ENCODE results near the gene AKAP13. TPM values are rescaled to one million over a fixed set of nuclear protein-coding genes. Genes with fewer than 3 reads are reported as not detected.

AKAP13 gene
- total and polyA plus RNA-seq, 5 donors from 2014 or later, result 106 to 482 (median 112) TPM

GRCh38 chr15:85507114-85507513 lies 126.7 kb downstream of the AKAP13 start:
- no peaks in the 10 kb centered on the region for H3K9me3 ChIP-seq (ENCODE audit: control insufficient read depth in 2 of 2, low read length in 2 of 2)
- DNase-seq (no peak), ATAC-seq (ENCODE audit: low read depth in 2 of 2) (no peak)
- no peaks in the 10 kb centered on the region for H3K27me3 Mint-ChIP-seq
- no peaks in the 10 kb centered on the region for H3K9me3 Mint-ChIP-seq
- H3K27me3 ChIP-seq (ENCODE audit: control insufficient read depth, insufficient read depth, low read length), result no peaks in the 10 kb centered on the region
- H3K4me1 ChIP-seq (ENCODE audit: control insufficient read depth, insufficient read depth, low read length, poor library complexity, severe bottlenecking), result peaks cover 3% of the 10 kb centered on the region
- no peaks in the 10 kb centered on the region for H3K36me3 ChIP-seq (ENCODE audit: control insufficient read depth, insufficient read depth, low read length)
- H3K4me3 Mint-ChIP-seq, result no peak overlapping the region
- no peak overlapping the region for H3K4me3 ChIP-seq (ENCODE audit: low read depth, low read length)
- peaks cover 24 to 58% (median 48%) of the 10 kb centered on the region in 4 donors for H3K4me1 Mint-ChIP-seq
- no peak overlapping the region for H3K27ac Mint-ChIP-seq
- no peak overlapping the region for H3K27ac ChIP-seq (ENCODE audit: insufficient read depth, low read length, poor library complexity, severe bottlenecking)
- H3K36me3 Mint-ChIP-seq, result peaks cover 5% of the 10 kb centered on the region

GRCh38 chr15:85509973-85510372 lies 129.6 kb downstream of the AKAP13 start:
- Histone ChIP-seq H3K36me3 (ENCODE audit: control insufficient read depth, insufficient read depth, low read length) (no peaks in the 10 kb centered on the region), H3K27me3 (ENCODE audit: control insufficient read depth, insufficient read depth, low read length) (no peaks in the 10 kb centered on the region), H3K9me3 (ENCODE audit: control insufficient read depth in 2 of 2, low read length in 2 of 2) (no peaks in the 10 kb centered on the region), H3K27ac (ENCODE audit: insufficient read depth, low read length, poor library complexity, severe bottlenecking) (no peak overlapping the region), H3K4me3 (ENCODE audit: low read depth, low read length) (no peak overlapping the region), H3K4me1 (ENCODE audit: control insufficient read depth, insufficient read depth, low read length, poor library complexity, severe bottlenecking) (no peaks in the 10 kb centered on the region)
- Mint-ChIP-seq H3K36me3 (peaks cover 9% of the 10 kb centered on the region), H3K27ac (no peak overlapping the region), H3K9me3 (no peaks in the 10 kb centered on the region), H3K4me1 (peaks cover 29 to 54% (median 42%) of the 10 kb centered on the region in 4 donors), H3K27me3 (no peaks in the 10 kb centered on the region), H3K4me3 (no peak overlapping the region)
- DNase-seq, result no peak
- ATAC-seq (ENCODE audit: low read depth in 2 of 2), result no peak

- Mint-ChIP-seq H3K27me3 (no peaks in the 10 kb centered on the region), H3K27ac (no peak overlapping the region), H3K4me3 (no peak overlapping the region), H3K4me1 (peaks cover 30 to 60% (median 40%) of the 10 kb centered on the region in 4 donors), H3K9me3 (no peaks in the 10 kb centered on the region), H3K36me3 (peaks cover 12% of the 10 kb centered on the region)
- Histone ChIP-seq H3K27ac (ENCODE audit: insufficient read depth, low read length, poor library complexity, severe bottlenecking) (no peak overlapping the region), H3K9me3 (ENCODE audit: control insufficient read depth in 2 of 2, low read length in 2 of 2) (no peaks in the 10 kb centered on the region), H3K4me1 (ENCODE audit: control insufficient read depth, insufficient read depth, low read length, poor library complexity, severe bottlenecking) (no peaks in the 10 kb centered on the region), H3K27me3 (ENCODE audit: control insufficient read depth, insufficient read depth, low read length) (no peaks in the 10 kb centered on the region), H3K4me3 (ENCODE audit: low read depth, low read length) (no peak overlapping the region), H3K36me3 (ENCODE audit: control insufficient read depth, insufficient read depth, low read length) (no peaks in the 10 kb centered on the region)
- ATAC-seq (ENCODE audit: low read depth in 2 of 2), result no peak
- no peak for DNase-seq
Observed at GRCh38 chr15:85514413-85514812, 134.0 kb downstream of the AKAP13 start.

GRCh38 chr15:85515212-85515611 lies 134.8 kb downstream of the AKAP13 start:
- Mint-ChIP-seq H3K9me3 (no peaks in the 10 kb centered on the region), H3K27ac (no peak overlapping the region), H3K27me3 (no peaks in the 10 kb centered on the region), H3K4me1 (peaks cover 30 to 55% (median 41%) of the 10 kb centered on the region in 4 donors), H3K36me3 (peaks cover 12% of the 10 kb centered on the region), H3K4me3 (no peak overlapping the region)
- Histone ChIP-seq H3K9me3 (ENCODE audit: control insufficient read depth in 2 of 2, low read length in 2 of 2) (no peaks in the 10 kb centered on the region), H3K27ac (ENCODE audit: insufficient read depth, low read length, poor library complexity, severe bottlenecking) (no peak overlapping the region), H3K27me3 (ENCODE audit: control insufficient read depth, insufficient read depth, low read length) (no peaks in the 10 kb centered on the region), H3K4me1 (ENCODE audit: control insufficient read depth, insufficient read depth, low read length, poor library complexity, severe bottlenecking) (no peaks in the 10 kb centered on the region), H3K4me3 (ENCODE audit: low read depth, low read length) (no peak overlapping the region), H3K36me3 (ENCODE audit: control insufficient read depth, insufficient read depth, low read length) (no peaks in the 10 kb centered on the region)
- ATAC-seq (ENCODE audit: low read depth in 2 of 2) (no peak), DNase-seq (no peak)

- Mint-ChIP-seq H3K27me3 (no peaks in the 10 kb centered on the region), H3K9me3 (no peaks in the 10 kb centered on the region), H3K36me3 (peaks cover 15% of the 10 kb centered on the region), H3K4me3 (no peak overlapping the region), H3K4me1 (peaks cover 31 to 55% (median 46%) of the 10 kb centered on the region in 4 donors), H3K27ac (peak overlapping the region in 2 of 3 donors; percentile 83 to 87)
- no peak overlapping the region for H3K27ac ChIP-seq (ENCODE audit: insufficient read depth, low read length, poor library complexity, severe bottlenecking)
- no peaks in the 10 kb centered on the region for H3K9me3 ChIP-seq (ENCODE audit: control insufficient read depth in 2 of 2, low read length in 2 of 2)
- H3K4me1 ChIP-seq (ENCODE audit: control insufficient read depth, insufficient read depth, low read length, poor library complexity, severe bottlenecking), result no peaks in the 10 kb centered on the region
- DNase-seq, result no peak
- H3K27me3 ChIP-seq (ENCODE audit: control insufficient read depth, insufficient read depth, low read length), result no peaks in the 10 kb centered on the region
- H3K4me3 ChIP-seq (ENCODE audit: low read depth, low read length), result no peak overlapping the region
- no peak for ATAC-seq (ENCODE audit: low read depth in 2 of 2)
- peaks cover 5% of the 10 kb centered on the region for H3K36me3 ChIP-seq (ENCODE audit: control insufficient read depth, insufficient read depth, low read length)
Observed at GRCh38 chr15:85517086-85517485, 136.7 kb downstream of the AKAP13 start.

- Mint-ChIP-seq H3K4me3 (no peak overlapping the region), H3K27me3 (no peaks in the 10 kb centered on the region), H3K4me1 (peaks cover 22 to 53% (median 42%) of the 10 kb centered on the region in 4 donors), H3K27ac (peak overlapping the region in 1 of 3 donors; percentile 29), H3K9me3 (no peaks in the 10 kb centered on the region), H3K36me3 (peaks cover 23% of the 10 kb centered on the region)
- ATAC-seq (ENCODE audit: low read depth in 2 of 2), result no peak
- no peaks in the 10 kb centered on the region for H3K27me3 ChIP-seq (ENCODE audit: control insufficient read depth, insufficient read depth, low read length)
- peaks cover 14% of the 10 kb centered on the region for H3K36me3 ChIP-seq (ENCODE audit: control insufficient read depth, insufficient read depth, low read length)
- no peak overlapping the region for H3K4me3 ChIP-seq (ENCODE audit: low read depth, low read length)
- no peaks in the 10 kb centered on the region for H3K4me1 ChIP-seq (ENCODE audit: control insufficient read depth, insufficient read depth, low read length, poor library complexity, severe bottlenecking)
- no peak overlapping the region for H3K27ac ChIP-seq (ENCODE audit: insufficient read depth, low read length, poor library complexity, severe bottlenecking)
- H3K9me3 ChIP-seq (ENCODE audit: control insufficient read depth in 2 of 2, low read length in 2 of 2), result no peaks in the 10 kb centered on the region
- no peak for DNase-seq
Observed at GRCh38 chr15:85518979-85519761, 138.8 kb downstream of the AKAP13 start.

GRCh38 chr15:85520650-85521049 lies 140.2 kb downstream of the AKAP13 start:
- Mint-ChIP-seq H3K27me3 (no peaks in the 10 kb centered on the region), H3K9me3 (no peaks in the 10 kb centered on the region), H3K4me1 (peaks cover 16 to 47% (median 44%) of the 10 kb centered on the region in 4 donors), H3K36me3 (peaks cover 29% of the 10 kb centered on the region), H3K27ac (peak overlapping the region in 1 of 3 donors; percentile 39), H3K4me3 (peak overlapping the region in 1 of 4 donors; percentile 74)
- ATAC-seq (ENCODE audit: low read depth in 2 of 2) (no peak), DNase-seq (no peak)
- H3K27me3 ChIP-seq (ENCODE audit: control insufficient read depth, insufficient read depth, low read length), result no peaks in the 10 kb centered on the region
- H3K36me3 ChIP-seq (ENCODE audit: control insufficient read depth, insufficient read depth, low read length), result peaks cover 14% of the 10 kb centered on the region
- H3K4me3 ChIP-seq (ENCODE audit: low read depth, low read length), result no peak overlapping the region
- no peak overlapping the region for H3K27ac ChIP-seq (ENCODE audit: insufficient read depth, low read length, poor library complexity, severe bottlenecking)
- H3K4me1 ChIP-seq (ENCODE audit: control insufficient read depth, insufficient read depth, low read length, poor library complexity, severe bottlenecking), result no peaks in the 10 kb centered on the region
- H3K9me3 ChIP-seq (ENCODE audit: control insufficient read depth in 2 of 2, low read length in 2 of 2), result no peaks in the 10 kb centered on the region

GRCh38 chr15:85523530-85523929 lies 143.1 kb downstream of the AKAP13 start:
- no peaks in the 10 kb centered on the region for H3K4me1 ChIP-seq (ENCODE audit: control insufficient read depth, insufficient read depth, low read length, poor library complexity, severe bottlenecking)
- no peak overlapping the region for H3K4me3 ChIP-seq (ENCODE audit: low read depth, low read length)
- peaks cover 14% of the 10 kb centered on the region for H3K36me3 ChIP-seq (ENCODE audit: control insufficient read depth, insufficient read depth, low read length)
- H3K4me3 Mint-ChIP-seq, result no peak overlapping the region
- no peak for ATAC-seq (ENCODE audit: low read depth in 2 of 2)
- no peaks in the 10 kb centered on the region for H3K27me3 Mint-ChIP-seq
- no peaks in the 10 kb centered on the region for H3K27me3 ChIP-seq (ENCODE audit: control insufficient read depth, insufficient read depth, low read length)
- no peaks in the 10 kb centered on the region for H3K9me3 Mint-ChIP-seq
- H3K4me1 Mint-ChIP-seq, result peaks cover 12 to 43% (median 35%) of the 10 kb centered on the region in 4 donors
- H3K36me3 Mint-ChIP-seq, result peaks cover 41% of the 10 kb centered on the region
- DNase-seq, result peak in 1 of 3 donors; percentile 52
- peak overlapping the region; percentile 36 to 72 (median 51) for H3K27ac Mint-ChIP-seq
- no peaks in the 10 kb centered on the region for H3K9me3 ChIP-seq (ENCODE audit: control insufficient read depth in 2 of 2, low read length in 2 of 2)
- H3K27ac ChIP-seq (ENCODE audit: insufficient read depth, low read length, poor library complexity, severe bottlenecking), result no peak overlapping the region
